IMR-90 (cell line): ENCODE data around the gene GJA4.

Experiments used
- BHLHE40 ChIP-seq: fragments of 150-350 bp; IDR thresholded peaks from 2 replicates; pipeline ENCODE4 v1.6.1; 2016; ENCODE audit warnings: mild to moderate bottlenecking, low read depth, low read length
- CEBPB ChIP-seq: IDR thresholded peaks from 2 replicates; pipeline ENCODE4 v1.6.1; 2012; ENCODE audit warnings: low read depth, low read length, improper control_type of control experiment
- FOS ChIP-seq: fragments of 150-350 bp; IDR thresholded peaks from 2 replicates; pipeline ENCODE4 v1.6.1; 2016; ENCODE audit warnings: low read depth, low read length
- MAFK ChIP-seq: IDR thresholded peaks from 2 replicates; pipeline ENCODE4 v1.6.1; 2012; ENCODE audit warnings: low read depth, low read length, improper control_type of control experiment
- MAZ ChIP-seq: IDR thresholded peaks from 2 replicates; pipeline ENCODE4 v1.6.1; 2012; ENCODE audit warnings: low read depth, mild to moderate bottlenecking, low read length, improper control_type of control experiment, moderate library complexity, borderline replicate concordance
- MXI1 ChIP-seq: IDR thresholded peaks from 2 replicates; pipeline ENCODE4 v1.6.1; 2012; ENCODE audit warnings: low read depth, mild to moderate bottlenecking, low read length, moderate library complexity, borderline replicate concordance
- NFE2L2 ChIP-seq: fragments of 150-350 bp; IDR thresholded peaks from 2 replicates; pipeline ENCODE4 v1.6.1; 2016; ENCODE audit warnings: low read depth, mild to moderate bottlenecking, low read length
- POLR2A ChIP-seq: IDR thresholded peaks from 2 replicates; pipeline ENCODE4 v1.6.1; 2012; ENCODE audit warnings: mild to moderate bottlenecking, low read depth, low read length
- RAD21 ChIP-seq: IDR thresholded peaks from 2 replicates; pipeline ENCODE4 v1.6.1; 2012; ENCODE audit warnings: low read length, improper control_type of control experiment
- RCOR1 ChIP-seq: IDR thresholded peaks from 2 replicates; pipeline ENCODE4 v1.6.1; 2012; ENCODE audit warnings: mild to moderate bottlenecking, low read length, improper control_type of control experiment; ENCODE audit not compliant: insufficient replicate concordance
- RFX5 ChIP-seq: IDR thresholded peaks from 2 replicates; pipeline ENCODE4 v1.8.0; 2012; ENCODE audit warnings: low read depth, mild to moderate bottlenecking, low read length, moderate library complexity
- SMC3 ChIP-seq: fragments of 150-350 bp; IDR thresholded peaks from 2 replicates; pipeline ENCODE4 v1.6.1; 2016; ENCODE audit warnings: low read depth, mild to moderate bottlenecking, antibody characterized with exemption, low read length, moderate library complexity
- USF2 ChIP-seq: fragments of 150-350 bp; IDR thresholded peaks from 2 replicates; pipeline ENCODE4 v1.6.1; 2017; ENCODE audit warnings: mild to moderate bottlenecking, antibody characterized with exemption, low read length, low read depth
- TF ChIP-seq, protein P1 (sequence below): conservative IDR thresholded peaks from 2 replicates; pipeline ENCODE4 v1.5.1; 2012; ENCODE audit warnings: mild to moderate bottlenecking, low read depth, low read length, improper control_type of control experiment

DNA sequence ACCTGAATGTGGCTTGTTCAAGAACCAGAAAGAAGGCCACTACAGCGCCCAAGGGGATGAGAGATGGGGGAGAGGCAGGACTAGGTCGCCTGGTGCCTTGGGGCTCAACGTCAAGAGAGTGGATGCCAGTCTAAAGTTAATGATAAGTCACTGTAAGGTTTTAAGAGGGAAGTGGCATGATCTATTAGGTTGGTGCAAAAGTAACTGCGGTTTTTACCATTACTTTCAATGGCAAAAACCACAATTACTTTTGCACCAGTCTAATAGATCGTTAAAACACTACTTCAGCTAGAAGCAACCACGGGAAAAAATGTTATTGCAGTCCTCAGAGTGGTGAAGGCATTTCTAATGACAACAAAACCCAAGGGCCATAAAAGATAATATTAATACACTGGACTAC lies 14.4 kb upstream of the GJA4 start:
- TF ChIP-seq SMC3 (no peak), BHLHE40 (no peak), USF2 (no peak), RCOR1 (no peak), RFX5 (no peak), POLR2A (no peak), MXI1 (no peak), MAFK (no peak), FOS (no peak), MAZ (no peak), CEBPB (no peak), RAD21 (no peak), NFE2L2 (no peak)
- TF ChIP-seq, protein P1, sequence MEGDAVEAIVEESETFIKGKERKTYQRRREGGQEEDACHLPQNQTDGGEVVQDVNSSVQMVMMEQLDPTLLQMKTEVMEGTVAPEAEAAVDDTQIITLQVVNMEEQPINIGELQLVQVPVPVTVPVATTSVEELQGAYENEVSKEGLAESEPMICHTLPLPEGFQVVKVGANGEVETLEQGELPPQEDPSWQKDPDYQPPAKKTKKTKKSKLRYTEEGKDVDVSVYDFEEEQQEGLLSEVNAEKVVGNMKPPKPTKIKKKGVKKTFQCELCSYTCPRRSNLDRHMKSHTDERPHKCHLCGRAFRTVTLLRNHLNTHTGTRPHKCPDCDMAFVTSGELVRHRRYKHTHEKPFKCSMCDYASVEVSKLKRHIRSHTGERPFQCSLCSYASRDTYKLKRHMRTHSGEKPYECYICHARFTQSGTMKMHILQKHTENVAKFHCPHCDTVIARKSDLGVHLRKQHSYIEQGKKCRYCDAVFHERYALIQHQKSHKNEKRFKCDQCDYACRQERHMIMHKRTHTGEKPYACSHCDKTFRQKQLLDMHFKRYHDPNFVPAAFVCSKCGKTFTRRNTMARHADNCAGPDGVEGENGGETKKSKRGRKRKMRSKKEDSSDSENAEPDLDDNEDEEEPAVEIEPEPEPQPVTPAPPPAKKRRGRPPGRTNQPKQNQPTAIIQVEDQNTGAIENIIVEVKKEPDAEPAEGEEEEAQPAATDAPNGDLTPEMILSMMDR = no peak
